Stomach (tissue), 9 donors: Measurements from ENCODE around the gene PRR33. TPM values are rescaled to one million over a fixed set of nuclear protein-coding genes. Genes with fewer than 3 reads are reported as not detected.

ENCODE experiments used
- DNase-seq, 2 donors: peaks; one replicate each; pipeline versions ENCODE4 v3.0.0 to v3.0.0-alpha.2; 2013 to 2019
- H3K27ac ChIP-seq, 5 donors: fragments of 200-600 bp in 4 of 5; sonication (generic) in 4 of 5; one replicate each; pipeline ENCODE4 v1.5.1; 2013 to 2019; ENCODE audit warnings: mild to moderate bottlenecking in 1 of 5, moderate library complexity in 1 of 5
- H3K27me3 ChIP-seq, 3 donors: fragments of 200-600 bp; sonication (generic); one replicate each; pipeline ENCODE4 v1.5.1; 2017 to 2019; ENCODE audit warnings: mixed run types in 1 of 3
- H3K36me3 ChIP-seq, 4 donors: fragments of 200-600 bp; sonication (generic); 1 replicate in 3 of 4; 2 replicates in 1 of 4; pipeline ENCODE4 v1.5.1; 2016 to 2019
- H3K4me1 ChIP-seq, 4 donors: fragments of 200-600 bp; sonication (generic); one replicate each; pipeline ENCODE4 v1.5.1; 2016 to 2019
- H3K4me3 ChIP-seq, 4 donors: fragments of 200-600 bp; sonication (generic) in 3 of 4; one replicate each; pipeline ENCODE4 v1.5.1; 2016 to 2019; ENCODE audit warnings: mild to moderate bottlenecking in 1 of 4
- H3K9me3 ChIP-seq, 4 donors: fragments of 200-600 bp; sonication (generic); one replicate each; pipeline ENCODE4 v1.5.1; 2016 to 2019
- CTCF ChIP-seq, 7 experiments: fragments of 450-650 bp in 4 of 7; fragments of 200-600 bp in 3 of 7; sonication (generic) in 3 of 7; IDR thresholded peaks; one replicate each; pipeline ENCODE4 v1.5.1; 2016 to 2019; ENCODE audit warnings: antibody characterized with exemption in 7 of 7, control low read depth in 2 of 7, mild to moderate bottlenecking in 1 of 7
- EP300 ChIP-seq: sonication (generic); formaldehyde crosslinking; IDR thresholded peaks from one replicate; pipeline ENCODE4 v1.6.1; 2017; ENCODE audit warnings: antibody characterized with exemption
- POLR2A ChIP-seq, 4 donors: fragments of 450-650 bp; IDR thresholded peaks; one replicate each; pipeline ENCODE4 v1.6.1; 2016; ENCODE audit warnings: antibody characterized with exemption in 4 of 4, control low read depth in 2 of 4, mild to moderate bottlenecking in 1 of 4, moderate library complexity in 1 of 4
- POLR2AphosphoS5 ChIP-seq, 3 donors: sonication (generic); formaldehyde crosslinking; IDR thresholded peaks; one replicate each; pipeline ENCODE4 v1.6.1; 2016; ENCODE audit warnings: antibody characterized with exemption in 3 of 3
- WGBS, 5 donors: extraction: QIAGEN DNeasy Blood & Tissue Kit in 3 of 5; methylation state at CpG; one replicate each; pipeline versions ENCODE4 v1.1.5 to v1.1.7; 2013 to 2018; 5-methylcytosine and 5-hydroxymethylcytosine counted together
- intact Hi-C: fragments of 100-400 bp; cut with DNase I; formaldehyde crosslinking; loops from one replicate; pipeline ENCODE4 v1.15.1; 2023; ENCODE audit warnings: low total_unique reads
- polyA plus RNA-seq, 3 donors: library from polyadenylated mRNA; stranded (reverse); fragments of 200-250 nt; gene quantifications; one replicate each; pipeline ENCODE4 v1.2.3, GENCODE V29; 2013
- total RNA-seq, 5 donors: library from RNA; depleted of rRNA; stranded (reverse); fragments of >200 nt; gene quantifications; one replicate each; pipeline versions ENCODE4 v1.1.0 to v1.2.3, GENCODE V29; 2014 to 2016
- donor health status: healthy with polysubstance abuse.
- donor health status: Bipolar disorder and iron deficiency.
- donor health status: healthy.

Gene PRR33
- total and polyA plus RNA-seq, 8 donors: 0.03 TPM; not detected in 7

DNA sequence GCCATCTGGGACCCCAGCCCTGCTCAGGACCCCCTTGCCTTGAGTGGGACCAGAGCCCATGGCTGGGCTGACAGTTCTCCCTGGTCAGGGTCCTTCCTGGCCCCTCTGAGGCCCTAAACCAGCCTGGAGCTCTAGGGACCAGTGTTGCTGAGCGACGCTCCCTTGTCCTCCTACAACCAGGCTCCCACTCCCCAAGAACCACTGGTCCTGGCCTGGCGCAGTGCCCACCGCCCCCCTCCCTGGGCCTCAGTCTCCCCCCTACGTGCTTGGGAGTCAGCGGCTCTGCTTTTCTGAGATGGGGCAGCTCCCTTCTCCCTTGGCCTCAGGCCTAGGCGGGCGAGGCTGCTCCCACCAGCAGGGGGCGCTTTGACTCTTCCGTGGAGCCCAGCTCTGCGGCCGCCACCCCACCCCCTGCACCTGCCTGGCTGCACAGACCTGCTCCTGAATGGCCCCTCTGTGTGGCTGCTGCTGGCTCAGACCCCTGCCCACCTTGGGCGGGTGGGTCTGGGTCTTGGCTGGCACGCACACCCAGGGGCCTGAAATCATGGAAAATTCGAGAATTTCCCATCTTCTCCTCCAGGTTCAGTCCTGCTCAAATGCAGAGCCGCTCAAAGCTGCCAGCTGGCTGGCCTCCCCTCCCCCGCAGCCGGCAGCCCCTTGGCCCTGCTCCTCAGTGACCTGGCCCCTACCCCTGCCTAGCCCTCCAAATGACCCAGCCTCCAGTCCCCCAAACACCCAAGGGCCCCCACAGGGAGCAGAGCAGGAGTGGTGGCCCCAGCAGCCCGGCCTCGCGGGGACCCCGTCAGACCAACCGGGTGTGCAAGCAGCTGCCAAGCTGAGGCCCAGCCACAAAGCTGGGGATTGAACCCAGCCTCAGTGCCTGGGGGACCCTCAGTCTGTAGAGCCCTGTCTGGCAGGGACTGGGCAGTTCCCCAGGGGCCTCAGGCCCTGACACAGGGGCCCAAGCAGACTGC lies 9.1 kb downstream of the PRR33 start:
- Histone ChIP-seq H3K36me3 (peaks cover 0 to 50% (median 36%) of the 10 kb centered on the region in 4 donors), H3K4me3 (no peak overlapping the region), H3K27me3 (no peaks in the 10 kb centered on the region), H3K4me1 (peaks cover 18 to 49% (median 41%) of the 10 kb centered on the region in 4 donors), H3K9me3 (no peaks in the 10 kb centered on the region), H3K27ac (peak overlapping the region in 4 of 5 donors; percentile 69 to 88 (median 84))
- peak; percentile 82 to 95 for DNase-seq
- WGBS, 5 donors: 32 to 44% (median 39%) methylated on average over 15 to 23 of the region's 23 CpGs
- TF ChIP-seq EP300 (no peak), POLR2A (IDR thresholded peaks at IDR 0.05) (no peak), CTCF (IDR thresholded peaks at IDR 0.05) (peak in 6 of 7 experiments; percentile 6 to 96 (median 81)), POLR2AphosphoS5 (IDR thresholded peaks at IDR 0.05) (peak in 1 of 3 donors; percentile 40)
- intact Hi-C loops: no loop called here

DNA sequence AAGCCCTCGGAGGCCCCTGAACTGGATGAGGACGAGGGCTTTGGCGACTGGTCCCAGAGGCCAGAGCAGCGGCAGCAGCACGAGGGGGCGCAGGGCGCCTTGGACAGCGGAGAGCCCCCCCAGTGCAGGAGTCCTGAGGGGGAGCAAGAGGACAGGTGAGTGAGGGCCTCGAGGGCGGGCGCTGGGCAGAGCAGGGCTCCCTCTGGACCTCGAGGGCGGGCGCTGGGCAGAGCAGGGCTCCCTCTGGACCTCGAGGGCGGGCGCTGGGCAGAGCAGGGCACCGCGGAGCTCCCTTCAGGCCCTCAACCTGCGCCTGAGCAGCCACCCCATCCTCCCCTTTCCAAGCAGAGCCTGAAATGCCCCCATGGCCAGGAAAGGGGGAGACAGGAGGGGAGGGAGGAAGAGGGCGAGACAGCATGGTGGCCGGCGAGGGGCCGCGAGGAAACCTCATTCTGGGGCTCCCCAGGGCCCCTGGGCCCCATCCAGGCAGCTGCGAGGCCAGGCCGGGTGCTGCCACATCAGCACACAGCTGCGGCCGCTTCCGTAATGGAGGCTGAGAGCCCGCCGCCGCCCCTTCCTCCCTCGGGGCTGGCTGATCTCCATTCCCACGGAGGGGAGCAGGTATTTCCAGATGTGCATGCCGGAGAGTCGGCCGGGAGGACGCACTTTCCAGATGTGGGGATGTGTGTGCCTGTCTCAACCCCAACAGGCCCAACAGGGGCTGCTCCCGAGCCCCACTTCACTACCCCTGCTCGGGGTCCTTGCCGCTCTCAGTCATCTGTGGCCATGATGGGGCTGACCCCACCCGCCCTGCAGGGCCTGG lies 10.0 kb downstream of the PRR33 start:
- no peaks in the 10 kb centered on the region for H3K27me3 ChIP-seq
- peaks cover 26 to 58% (median 46%) of the 10 kb centered on the region in 4 donors for H3K4me1 ChIP-seq
- H3K4me3 ChIP-seq: no peak overlapping the region
- intact Hi-C loops: no loop called here
- DNase-seq: peak in 1 of 2 donors; percentile 76
- no peak for TF ChIP-seq POLR2A (IDR thresholded peaks at IDR 0.05)
- no peak for TF ChIP-seq POLR2AphosphoS5 (IDR thresholded peaks at IDR 0.05)
- TF ChIP-seq CTCF (IDR thresholded peaks at IDR 0.05): no peak
- no peak for TF ChIP-seq EP300
- no peaks in the 10 kb centered on the region for H3K9me3 ChIP-seq
- peak overlapping the region; percentile 4 to 88 (median 83) for H3K27ac ChIP-seq
- WGBS, 5 donors: 60 to 72% (median 71%) methylated on average over 20 to 43 of the region's 43 CpGs
- peaks cover 0 to 41% (median 29%) of the 10 kb centered on the region in 4 donors for H3K36me3 ChIP-seq

GRCh38 chr11:1880746-1881441 lies 10.8 kb downstream of the PRR33 start:
- Histone ChIP-seq H3K4me1 (peaks cover 33 to 65% (median 54%) of the 10 kb centered on the region in 4 donors), H3K9me3 (no peaks in the 10 kb centered on the region), H3K27ac (peak overlapping the region; percentile 26 to 88 (median 83)), H3K4me3 (no peak overlapping the region), H3K36me3 (peaks cover 0 to 34% (median 22%) of the 10 kb centered on the region in 4 donors), H3K27me3 (no peaks in the 10 kb centered on the region)
- DNase-seq: peak in 1 of 2 donors; percentile 28
- intact Hi-C loops: no loop called here
- 71 to 89% (median 75%) methylated on average over 5 to 9 of the region's 9 CpGs for WGBS, 5 donors
- TF ChIP-seq POLR2AphosphoS5 (IDR thresholded peaks at IDR 0.05) (no peak), EP300 (no peak), POLR2A (IDR thresholded peaks at IDR 0.05) (no peak), CTCF (IDR thresholded peaks at IDR 0.05) (no peak)
